CD14-positive monocyte (primary cell): ENCODE measurements around the gene ZP1. TPM values are rescaled to one million over a fixed set of nuclear protein-coding genes. Genes with fewer than 3 reads are reported as not detected.

ENCODE experiments used
- DNase-seq, 3 donors: peaks; one replicate each; pipeline ENCODE4 v3.0.0-alpha.2; 2011 to 2022
- H2AFZ ChIP-seq: 2 replicates; pipeline ENCODE4 v1.6.0; 2012; ENCODE audit warnings: mild to moderate bottlenecking, low read depth, low read length, inconsistent platforms; ENCODE audit not compliant: insufficient read depth, poor library complexity, severe bottlenecking
- H3K27ac ChIP-seq, 2 donors: 1 replicate in 1 of 2; 2 replicates in 1 of 2; pipeline ENCODE4 v1.5.1; 2012 to 2013; ENCODE audit warnings: low read length in 2 of 2, control low read depth in 1 of 2, inconsistent platforms in 1 of 2, low read depth in 1 of 2, mild to moderate bottlenecking in 1 of 2
- H3K27me3 ChIP-seq, 2 donors: one replicate each; pipeline versions ENCODE4 v1.6.0 to v1.6.1; 2011 to 2013; ENCODE audit warnings: low read length in 2 of 2; ENCODE audit not compliant: control insufficient read depth in 2 of 2, insufficient read depth in 2 of 2
- H3K36me3 ChIP-seq, 2 donors: replicated peaks in 1 of 2; 1 replicate in 1 of 2; 2 replicates in 1 of 2; pipeline versions ENCODE4 v1.5.1 to v1.6.1; 2012 to 2013; ENCODE audit warnings: low read length in 2 of 2, control low read depth in 1 of 2, inconsistent platforms in 1 of 2, mild to moderate bottlenecking in 1 of 2; ENCODE audit not compliant: insufficient read depth in 2 of 2, control insufficient read depth in 1 of 2
- H3K4me1 ChIP-seq, 2 donors: 1 replicate in 1 of 2; 2 replicates in 1 of 2; pipeline versions ENCODE4 v1.5.1 to v1.6.1; 2012 to 2013; ENCODE audit warnings: low read length in 2 of 2, control low read depth in 1 of 2, inconsistent platforms in 1 of 2, mild to moderate bottlenecking in 1 of 2, moderate library complexity in 1 of 2; ENCODE audit not compliant: insufficient read depth in 2 of 2, control insufficient read depth in 1 of 2
- H3K4me2 ChIP-seq: replicated peaks from 2 replicates; pipeline ENCODE3; 2012; ENCODE audit warnings: low read length, moderate library complexity, mild to moderate bottlenecking; ENCODE audit not compliant: poor library complexity, severe bottlenecking; ENCODE audit errors: extremely low read depth
- H3K4me3 ChIP-seq, 3 experiments: fragments of 200-600 bp in 1 of 3; sonication (generic) in 1 of 3; replicated peaks in 1 of 3; 1 replicate in 2 of 3; 2 replicates in 1 of 3; pipeline ENCODE4 v1.5.1; 2011 to 2013; ENCODE audit warnings: low read length in 3 of 3, mild to moderate bottlenecking in 3 of 3, control low read depth in 2 of 3, low read depth in 2 of 3, inconsistent platforms in 1 of 3, moderate library complexity in 1 of 3
- H3K79me2 ChIP-seq: 2 replicates; pipeline ENCODE4 v1.6.0; 2012; ENCODE audit warnings: mild to moderate bottlenecking, control low read depth, inconsistent platforms, low read length, moderate library complexity; ENCODE audit not compliant: insufficient read depth
- H3K9ac ChIP-seq: 2 replicates; pipeline ENCODE4 v1.6.0; 2017; ENCODE audit warnings: low read length, mild to moderate bottlenecking; ENCODE audit not compliant: insufficient read depth, poor library complexity, severe bottlenecking
- H3K9me3 ChIP-seq, 2 donors: replicated peaks in 1 of 2; 1 replicate in 1 of 2; 2 replicates in 1 of 2; pipeline versions ENCODE4 v1.5.1 to v1.6.1; 2012 to 2013; ENCODE audit warnings: low read length in 2 of 2, control low read depth in 1 of 2; ENCODE audit not compliant: control insufficient read depth in 1 of 2, insufficient read depth in 1 of 2
- H4K20me1 ChIP-seq: 2 replicates; pipeline ENCODE4 v1.6.0; 2012; ENCODE audit warnings: mild to moderate bottlenecking, low read length, control low read depth, moderate library complexity; ENCODE audit not compliant: insufficient read depth
- H3K27ac Mint-ChIP-seq, 7 donors: one replicate each; pipeline ENCODE4 v1.8.0; 2020; ENCODE audit warnings: mild to moderate bottlenecking in 7 of 7, mixed read lengths in 7 of 7, moderate library complexity in 6 of 7, inconsistent platforms in 2 of 7
- H3K27me3 Mint-ChIP-seq, 3 donors: one replicate each; pipeline ENCODE4 v1.8.0; 2021 to 2022; ENCODE audit warnings: low read depth in 3 of 3, mild to moderate bottlenecking in 3 of 3, mixed read lengths in 3 of 3, moderate library complexity in 3 of 3, inconsistent platforms in 1 of 3
- H3K36me3 Mint-ChIP-seq, 2 donors: one replicate each; pipeline ENCODE4 v1.8.0; 2020; ENCODE audit warnings: mixed read lengths in 2 of 2, inconsistent platforms in 1 of 2, mild to moderate bottlenecking in 1 of 2
- H3K4me1 Mint-ChIP-seq: one replicate; pipeline ENCODE4 v1.8.0; 2020; ENCODE audit warnings: mild to moderate bottlenecking, mixed read lengths
- H3K4me3 Mint-ChIP-seq, 2 donors: one replicate each; pipeline ENCODE4 v1.8.0; 2020; ENCODE audit warnings: mild to moderate bottlenecking in 2 of 2, mixed read lengths in 2 of 2, moderate library complexity in 1 of 2
- H3K9me3 Mint-ChIP-seq, 7 donors: one replicate each; pipeline ENCODE4 v1.8.0; 2020 to 2022; ENCODE audit warnings: mixed read lengths in 7 of 7, mild to moderate bottlenecking in 6 of 7, moderate library complexity in 6 of 7, inconsistent platforms in 2 of 7
- CTCF ChIP-seq: fragments of 200-600 bp; IDR thresholded peaks from one replicate; pipeline ENCODE4 v1.8.0; 2022; ENCODE audit warnings: antibody characterized with exemption, mild to moderate bottlenecking
- WGBS: methylation state at CpG from one replicate; pipeline ENCODE4 v1.1.5; 2013; ENCODE audit warnings: missing lambda C conversion rate; ENCODE audit not compliant: insufficient coverage; 5-methylcytosine and 5-hydroxymethylcytosine counted together
- intact Hi-C, 2 donors: fragments of 100-400 bp; cut with micrococcal nuclease; formaldehyde crosslinking; loops; one replicate each; pipeline versions ENCODE4 v1.15.0 to v1.15.1; 2023
- polyA plus RNA-seq, 3 donors: library from polyadenylated mRNA; depleted of rRNA in 1 of 3; unstranded in 2 of 3; stranded (reverse) in 1 of 3; fragments of 300-500 nt in 2 of 3; fragments of >200 nt in 1 of 3; fragmentation: Illumina TruSeq in 2 of 3; gene quantifications; 1 replicate in 2 of 3; 2 replicates in 1 of 3; pipeline ENCODE4 v1.2.3, GENCODE V29; 2012 to 2021

Gene ZP1
- polyA plus RNA-seq, 3 donors, result 0.09 to 0.40 TPM; not detected in 1

- peaks cover 30 to 39% of the 10 kb centered on the region in 2 donors for H3K36me3 ChIP-seq
- intact Hi-C loops, result no loop called here
- Mint-ChIP-seq H3K4me3 (peak overlapping the region in 1 of 2 donors; percentile 83), H3K4me1 (peaks cover 29% of the 10 kb centered on the region), H3K9me3 (peaks cover 0 to 10% (median 4%) of the 10 kb centered on the region in 7 donors), H3K36me3 (peaks cover 40 to 43% of the 10 kb centered on the region in 2 donors), H3K27ac (no peak overlapping the region), H3K27me3 (peaks cover 45 to 56% (median 50%) of the 10 kb centered on the region in 3 donors)
- peaks cover 0 to 9% of the 10 kb centered on the region in 2 donors for H3K9me3 ChIP-seq
- no peak overlapping the region for H2AFZ ChIP-seq
- DNase-seq, result no peak
- peaks cover 13% of the 10 kb centered on the region for H3K79me2 ChIP-seq
- TF ChIP-seq CTCF, result no peak
- peaks cover 12% of the 10 kb centered on the region for H4K20me1 ChIP-seq
- H3K4me1 ChIP-seq, result peaks cover 35% of the 10 kb centered on the region in 2 donors
- H3K27me3 ChIP-seq, result peaks cover 25 to 44% of the 10 kb centered on the region in 2 donors
- H3K4me3 ChIP-seq, result no peak overlapping the region
- H3K9ac ChIP-seq, result no peak overlapping the region
- no CpG with 5 or more reads among the region's 5 CpGs for WGBS
- H3K4me2 ChIP-seq, result no peak overlapping the region
- H3K27ac ChIP-seq, result no peak overlapping the region
Observed at GRCh38 chr11:60923326-60923725, 56.0 kb downstream of the ZP1 start.

- peak overlapping the region in 1 of 3 experiments; percentile 56 for H3K4me3 ChIP-seq
- Mint-ChIP-seq H3K4me1 (peaks cover 25% of the 10 kb centered on the region), H3K36me3 (peaks cover 40 to 43% of the 10 kb centered on the region in 2 donors), H3K27me3 (peaks cover 45 to 56% (median 50%) of the 10 kb centered on the region in 3 donors), H3K4me3 (peak overlapping the region; percentile 34 to 83), H3K27ac (peak overlapping the region in 1 of 7 donors; percentile 64), H3K9me3 (peaks cover 0 to 10% (median 4%) of the 10 kb centered on the region in 7 donors)
- no peak for DNase-seq
- no peak overlapping the region for H2AFZ ChIP-seq
- H3K9ac ChIP-seq, result no peak overlapping the region
- peaks cover 8% of the 10 kb centered on the region for H4K20me1 ChIP-seq
- intact Hi-C loops, result no loop called here
- H3K9me3 ChIP-seq, result peaks cover 0 to 9% of the 10 kb centered on the region in 2 donors
- peaks cover 9% of the 10 kb centered on the region for H3K79me2 ChIP-seq
- no peak for TF ChIP-seq CTCF
- H3K27ac ChIP-seq, result no peak overlapping the region
- peaks cover 30 to 39% of the 10 kb centered on the region in 2 donors for H3K36me3 ChIP-seq
- H3K27me3 ChIP-seq, result peaks cover 25 to 45% of the 10 kb centered on the region in 2 donors
- WGBS, result 79% methylated on average over 5 of the region's 6 CpGs
- H3K4me1 ChIP-seq, result peaks cover 30 to 31% of the 10 kb centered on the region in 2 donors
- peak overlapping the region; percentile 74 for H3K4me2 ChIP-seq
Observed at GRCh38 chr11:60923800-60924109, 56.4 kb downstream of the ZP1 start.
